Liver (tissue), 9 donors: Measurements from ENCODE around the gene APBA2. TPM values are rescaled to one million over a fixed set of nuclear protein-coding genes. Genes with fewer than 3 reads are reported as not detected.

Experiments used
- DNase-seq: peaks from one replicate; pipeline ENCODE4 v3.0.0-alpha.2; 2017; ENCODE audit warnings: low spot score
- H3K27ac ChIP-seq, 2 donors: one replicate each; pipeline ENCODE4 v1.7.0; 2013; ENCODE audit warnings: inconsistent platforms in 2 of 2, low read length in 2 of 2, control low read depth in 1 of 2, low read depth in 1 of 2, mild to moderate bottlenecking in 1 of 2
- H3K27me3 ChIP-seq, 4 donors: one replicate each; pipeline versions ENCODE4 v1.6.1 to v1.7.0; 2013; ENCODE audit warnings: low read length in 3 of 4, inconsistent platforms in 1 of 4, mild to moderate bottlenecking in 1 of 4, moderate library complexity in 1 of 4; ENCODE audit not compliant: control insufficient read depth in 4 of 4, insufficient read depth in 4 of 4
- H3K36me3 ChIP-seq, 4 donors: one replicate each; pipeline versions ENCODE4 v1.6.1 to v1.7.0; 2013; ENCODE audit warnings: low read length in 3 of 4, mild to moderate bottlenecking in 3 of 4, low read depth in 1 of 4, moderate library complexity in 1 of 4; ENCODE audit not compliant: control insufficient read depth in 4 of 4, insufficient read depth in 3 of 4
- H3K4me1 ChIP-seq, 4 donors: one replicate each; pipeline versions ENCODE4 v1.6.1 to v1.7.0; 2013; ENCODE audit warnings: low read length in 3 of 4, mild to moderate bottlenecking in 3 of 4, moderate library complexity in 1 of 4; ENCODE audit not compliant: control insufficient read depth in 4 of 4, insufficient read depth in 4 of 4
- H3K4me3 ChIP-seq, 3 donors: one replicate each; pipeline versions ENCODE4 v1.6.1 to v1.7.0; 2013; ENCODE audit warnings: low read length in 3 of 3, control low read depth in 1 of 3, low read depth in 1 of 3, mild to moderate bottlenecking in 1 of 3
- H3K9ac ChIP-seq, 2 donors: one replicate each; pipeline ENCODE4 v1.7.0; 2013; ENCODE audit warnings: low read length in 2 of 2, mild to moderate bottlenecking in 2 of 2, moderate library complexity in 2 of 2, control low read depth in 1 of 2, low read depth in 1 of 2
- H3K9me3 ChIP-seq, 4 donors: one replicate each; pipeline versions ENCODE4 v1.6.1 to v1.7.0; 2013; ENCODE audit warnings: low read length in 3 of 4; ENCODE audit not compliant: control insufficient read depth in 4 of 4
- ATF3 ChIP-seq: IDR thresholded peaks from 2 replicates; pipeline ENCODE4 v1.6.1; 2016; ENCODE audit warnings: antibody characterized with exemption
- CTCF ChIP-seq: fragments of 150-350 bp; IDR thresholded peaks from 2 replicates; pipeline ENCODE4 v1.5.1; 2017; ENCODE audit warnings: improper control_type of control experiment, low read depth, low read length; ENCODE audit not compliant: missing input control
- EGR1 ChIP-seq, 2 donors: IDR thresholded peaks; 2 replicates each; pipeline ENCODE4 v1.6.1; 2016 to 2018; ENCODE audit warnings: antibody characterized with exemption in 2 of 2, low read depth in 2 of 2
- FOXA1 ChIP-seq: IDR thresholded peaks from 2 replicates; pipeline ENCODE4 v1.6.1; 2016; ENCODE audit warnings: antibody characterized with exemption
- FOXA2 ChIP-seq: IDR thresholded peaks from 2 replicates; pipeline ENCODE4 v1.6.1; 2016; ENCODE audit warnings: antibody characterized with exemption
- GABPA ChIP-seq, 2 donors: IDR thresholded peaks in 1 of 2; conservative IDR thresholded peaks in 1 of 2; 2 replicates each; pipeline ENCODE4 v1.6.1; 2016; ENCODE audit warnings: antibody characterized with exemption in 2 of 2, mild to moderate bottlenecking in 1 of 2, moderate library complexity in 1 of 2
- HNF4A ChIP-seq, 2 donors: conservative IDR thresholded peaks; 2 replicates each; pipeline ENCODE4 v1.6.1; 2016; ENCODE audit warnings: antibody characterized with exemption in 2 of 2, mild to moderate bottlenecking in 2 of 2
- HNF4G ChIP-seq: IDR thresholded peaks from 2 replicates; pipeline ENCODE4 v1.6.1; 2016; ENCODE audit warnings: antibody characterized with exemption
- JUND ChIP-seq, 2 donors: IDR thresholded peaks; 2 replicates each; pipeline ENCODE4 v1.6.1; 2016; ENCODE audit warnings: antibody characterized with exemption in 2 of 2
- MAX ChIP-seq: IDR thresholded peaks from 2 replicates; pipeline ENCODE4 v1.6.1; 2016; ENCODE audit warnings: antibody characterized with exemption
- NR2F2 ChIP-seq: IDR thresholded peaks from 2 replicates; pipeline ENCODE4 v1.6.1; 2016; ENCODE audit warnings: antibody characterized with exemption
- RAD21 ChIP-seq, 2 donors: IDR thresholded peaks; 2 replicates each; pipeline ENCODE4 v1.6.1; 2016; ENCODE audit warnings: antibody characterized with exemption in 2 of 2, mild to moderate bottlenecking in 2 of 2
- REST ChIP-seq: IDR thresholded peaks from 2 replicates; pipeline ENCODE4 v1.6.1; 2016; ENCODE audit warnings: antibody characterized with exemption, mild to moderate bottlenecking
- RXRA ChIP-seq, 2 donors: IDR thresholded peaks; 2 replicates each; pipeline ENCODE4 v1.6.1; 2017 to 2018; ENCODE audit warnings: antibody characterized with exemption in 2 of 2, mild to moderate bottlenecking in 1 of 2
- SP1 ChIP-seq: IDR thresholded peaks from 2 replicates; pipeline ENCODE4 v1.6.1; 2018; ENCODE audit warnings: antibody characterized with exemption, mild to moderate bottlenecking
- TAF1 ChIP-seq: conservative IDR thresholded peaks from 2 replicates; pipeline ENCODE4 v1.6.1; 2016; ENCODE audit warnings: antibody characterized with exemption, mild to moderate bottlenecking
- YY1 ChIP-seq: IDR thresholded peaks from 2 replicates; pipeline ENCODE4 v1.6.1; 2016; ENCODE audit warnings: antibody characterized with exemption, mild to moderate bottlenecking
- ZBTB33 ChIP-seq: IDR thresholded peaks from 2 replicates; pipeline ENCODE4 v1.6.1; 2016; ENCODE audit warnings: antibody characterized with exemption
- WGBS: extraction: QIAGEN DNeasy Blood & Tissue Kit; methylation state at CpG from one replicate; pipeline ENCODE4 v1.1.7; 2013; 5-methylcytosine and 5-hydroxymethylcytosine counted together
- polyA plus RNA-seq, 2 donors: library from polyadenylated mRNA; stranded (reverse) in 1 of 2; unstranded in 1 of 2; fragments of 200-250 nt in 1 of 2; fragments of >200 nt in 1 of 2; fragmentation: Nextera tagmentation in 1 of 2; extraction: Ambion mirVana in 1 of 2; gene quantifications; one replicate each; pipeline versions ENCODE4 v1.2.1 to v1.2.3, GENCODE V29; 2013 to 2015
- total RNA-seq, 2 donors: library from RNA; depleted of rRNA; stranded (reverse); fragments of >200 nt; gene quantifications; one replicate each; pipeline ENCODE4 v1.2.3, GENCODE V29; 2014
- donor health status: healthy.
- donor health status: healthy.
- donor health status: healthy.
- donor health status: healthy.
- donor health status: healthy.

APBA2 gene
- total and polyA plus RNA-seq, 4 donors, result 0.38 to 2.9 (median 1.7) TPM

GRCh38 chr15:29122506-29122905 lies 236.7 kb downstream of the APBA2 start:
- no peak for DNase-seq
- H3K27me3 ChIP-seq, result no peaks in the 10 kb centered on the region
- H3K36me3 ChIP-seq, result no peaks in the 10 kb centered on the region
- WGBS, result 84% methylated on average over 12 of the region's 12 CpGs
- H3K27ac ChIP-seq, result no peak overlapping the region
- no peaks in the 10 kb centered on the region for H3K9me3 ChIP-seq
- TF ChIP-seq CTCF (no peak), FOXA1 (no peak), NR2F2 (no peak), MAX (no peak), GABPA (IDR thresholded peaks at IDR 0.05 in 1 of 2, conservative IDR thresholded peaks at IDR 0.05 in 1 of 2) (no peak), JUND (IDR thresholded peaks at IDR 0.05) (no peak), RXRA (IDR thresholded peaks at IDR 0.05) (no peak), REST (no peak), RAD21 (IDR thresholded peaks at IDR 0.05) (no peak), ZBTB33 (no peak), FOXA2 (no peak), TAF1 (no peak), SP1 (no peak), EGR1 (IDR thresholded peaks at IDR 0.05; ENCODE audit: low read depth in 2 of 2) (no peak), HNF4G (no peak), ATF3 (no peak), YY1 (no peak), HNF4A (conservative IDR thresholded peaks at IDR 0.05) (no peak)
- no peak overlapping the region for H3K9ac ChIP-seq
- H3K4me1 ChIP-seq, result no peaks in the 10 kb centered on the region
- H3K4me3 ChIP-seq, result no peak overlapping the region
